Trophoblast cell (in vitro differentiated cells and primary cell): Measurements from ENCODE around the gene SMAD3.

Experiments
- DNase-seq, 2 donors: peaks; one replicate each; pipeline ENCODE4 v3.0.0-alpha.2; 2016
- H2AFZ ChIP-seq: 2 replicates; pipeline ENCODE4 v1.6.1; 2013; ENCODE audit warnings: low read length, moderate library complexity, mild to moderate bottlenecking; ENCODE audit not compliant: insufficient read depth, poor library complexity
- H2AK5ac ChIP-seq: 2 replicates; pipeline ENCODE4 v1.6.1; 2013; ENCODE audit warnings: mild to moderate bottlenecking, low read length
- H2BK120ac ChIP-seq: 2 replicates; pipeline ENCODE4 v1.6.1; 2013; ENCODE audit warnings: low read length, mild to moderate bottlenecking, moderate library complexity; ENCODE audit not compliant: insufficient read depth, poor library complexity
- H2BK12ac ChIP-seq: 2 replicates; pipeline ENCODE4 v1.6.1; 2013; ENCODE audit warnings: mild to moderate bottlenecking, low read length, moderate library complexity
- H2BK5ac ChIP-seq: 2 replicates; pipeline ENCODE4 v1.6.1; 2013; ENCODE audit warnings: low read length, low read depth, moderate library complexity, mild to moderate bottlenecking; ENCODE audit not compliant: poor library complexity
- H3K14ac ChIP-seq: 2 replicates; pipeline ENCODE4 v1.6.1; 2013; ENCODE audit warnings: mild to moderate bottlenecking, low read length
- H3K18ac ChIP-seq: 2 replicates; pipeline ENCODE4 v1.6.1; 2013; ENCODE audit warnings: mild to moderate bottlenecking, low read length
- H3K23ac ChIP-seq: 2 replicates; pipeline ENCODE4 v1.6.1; 2013; ENCODE audit warnings: low read length
- H3K27ac ChIP-seq: 2 replicates; pipeline ENCODE4 v1.5.1; 2013; ENCODE audit warnings: low read depth, mild to moderate bottlenecking, inconsistent platforms, low read length, moderate library complexity
- H3K27me3 ChIP-seq: 2 replicates; pipeline ENCODE4 v1.6.1; 2013; ENCODE audit warnings: inconsistent platforms, mild to moderate bottlenecking, low read length, moderate library complexity; ENCODE audit not compliant: insufficient read depth
- H3K36me3 ChIP-seq, 2 experiments: 1 replicate in 1 of 2; 2 replicates in 1 of 2; pipeline ENCODE4 v1.6.1; 2013; ENCODE audit warnings: low read length in 2 of 2, mild to moderate bottlenecking in 2 of 2, moderate library complexity in 1 of 2; ENCODE audit not compliant: insufficient read depth in 2 of 2, control insufficient read depth in 1 of 2
- H3K4ac ChIP-seq: 2 replicates; pipeline ENCODE4 v1.6.1; 2013; ENCODE audit warnings: low read depth, mild to moderate bottlenecking, low read length, moderate library complexity
- H3K4me1 ChIP-seq, 2 experiments: 1 replicate in 1 of 2; 2 replicates in 1 of 2; pipeline ENCODE4 v1.6.1; 2013; ENCODE audit warnings: low read length in 2 of 2, mild to moderate bottlenecking in 2 of 2, moderate library complexity in 1 of 2; ENCODE audit not compliant: insufficient read depth in 2 of 2, control insufficient read depth in 1 of 2
- H3K4me2 ChIP-seq: 2 replicates; pipeline ENCODE4 v1.6.1; 2013; ENCODE audit warnings: inconsistent platforms, mild to moderate bottlenecking, low read length, moderate library complexity
- H3K4me3 ChIP-seq: 2 replicates; pipeline ENCODE4 v1.5.1; 2013; ENCODE audit warnings: mild to moderate bottlenecking, low read depth, low read length, inconsistent platforms
- H3K79me1 ChIP-seq: one replicate; pipeline ENCODE4 v1.6.1; 2013; ENCODE audit warnings: low read length
- H3K79me2 ChIP-seq: 2 replicates; pipeline ENCODE4 v1.6.1; 2013; ENCODE audit warnings: low read length, mild to moderate bottlenecking; ENCODE audit not compliant: control insufficient read depth, insufficient read depth, poor library complexity
- H3K9ac ChIP-seq: 2 replicates; pipeline ENCODE4 v1.6.1; 2013; ENCODE audit warnings: mild to moderate bottlenecking, low read length
- H3K9me3 ChIP-seq: 2 replicates; pipeline ENCODE4 v1.6.1; 2013; ENCODE audit warnings: low read depth, mild to moderate bottlenecking, control low read depth, inconsistent platforms, low read length; ENCODE audit not compliant: insufficient read depth
- H4K12ac ChIP-seq: 2 replicates; pipeline ENCODE4 v1.6.1; 2013; ENCODE audit warnings: low read depth, mild to moderate bottlenecking, low read length, moderate library complexity
- H4K8ac ChIP-seq: 2 replicates; pipeline ENCODE4 v1.6.1; 2013; ENCODE audit warnings: low read depth, mild to moderate bottlenecking, low read length, moderate library complexity
- H4K91ac ChIP-seq: one replicate; pipeline ENCODE4 v1.6.1; 2013; ENCODE audit warnings: low read depth, mild to moderate bottlenecking, low read length, moderate library complexity
- WGBS: extraction: QIAGEN DNeasy Blood & Tissue Kit; methylation state at CpG from one replicate; pipeline ENCODE4 v1.1.7; 2013; ENCODE audit warnings: missing lambda C conversion rate; ENCODE audit not compliant: insufficient read length, insufficient coverage; ENCODE audit errors: extremely low coverage; 5-methylcytosine and 5-hydroxymethylcytosine counted together

SMAD3 gene

GRCh38 chr15:67163180-67163579, 97.8 kb downstream of the SMAD3 start:
- H2BK5ac ChIP-seq = no peak overlapping the region
- H3K23ac ChIP-seq = no peak overlapping the region
- H2BK12ac ChIP-seq = no peak overlapping the region
- H4K12ac ChIP-seq = no peak overlapping the region
- no peak overlapping the region for H3K4me2 ChIP-seq
- H2BK120ac ChIP-seq = no peak overlapping the region
- no peaks in the 10 kb centered on the region for H3K27me3 ChIP-seq
- no peak overlapping the region for H3K9ac ChIP-seq
- no peak overlapping the region for H3K4ac ChIP-seq
- no peak overlapping the region for H3K4me3 ChIP-seq
- no peak overlapping the region for H4K8ac ChIP-seq
- H3K9me3 ChIP-seq = no peaks in the 10 kb centered on the region
- H3K79me1 ChIP-seq = peaks cover 9% of the 10 kb centered on the region
- no peak overlapping the region for H3K18ac ChIP-seq
- H3K14ac ChIP-seq = no peak overlapping the region
- no CpG with 5 or more reads among the region's 6 CpGs for WGBS
- no peak overlapping the region for H4K91ac ChIP-seq
- no peak overlapping the region for H3K27ac ChIP-seq
- no peak for DNase-seq
- peaks cover 34 to 35% of the 10 kb centered on the region in 2 experiments for H3K36me3 ChIP-seq
- H2AK5ac ChIP-seq = no peak overlapping the region
- peaks cover 11 to 14% of the 10 kb centered on the region in 2 experiments for H3K4me1 ChIP-seq
- H2AFZ ChIP-seq = no peak overlapping the region
- peaks cover 3% of the 10 kb centered on the region for H3K79me2 ChIP-seq

- Histone ChIP-seq H2AK5ac (no peak overlapping the region), H3K9me3 (no peaks in the 10 kb centered on the region), H3K18ac (no peak overlapping the region), H2BK5ac (no peak overlapping the region), H4K12ac (no peak overlapping the region), H3K4me2 (no peak overlapping the region), H3K27me3 (no peaks in the 10 kb centered on the region), H3K36me3 (peaks cover 41 to 44% of the 10 kb centered on the region in 2 experiments), H4K91ac (no peak overlapping the region), H3K4ac (no peak overlapping the region), H3K27ac (no peak overlapping the region), H3K79me1 (peaks cover 9% of the 10 kb centered on the region), H3K4me1 (peaks cover 11 to 14% of the 10 kb centered on the region in 2 experiments), H3K23ac (no peak overlapping the region), H3K4me3 (no peak overlapping the region), H3K79me2 (peaks cover 3% of the 10 kb centered on the region), H3K14ac (no peak overlapping the region), H2BK12ac (no peak overlapping the region), H4K8ac (no peak overlapping the region), H3K9ac (no peak overlapping the region), H2AFZ (no peak overlapping the region), H2BK120ac (no peak overlapping the region)
- no peak for DNase-seq
- WGBS = no CpG with 5 or more reads among the region's 5 CpGs
Measured at GRCh38 chr15:67164401-67164791, 99.0 kb downstream of the SMAD3 start.

- Histone ChIP-seq H3K4me1 (peaks cover 11 to 14% of the 10 kb centered on the region in 2 experiments), H2BK120ac (no peak overlapping the region), H2AK5ac (no peak overlapping the region), H3K27me3 (no peaks in the 10 kb centered on the region), H3K36me3 (peaks cover 41 to 44% of the 10 kb centered on the region in 2 experiments), H2AFZ (no peak overlapping the region), H3K4me2 (no peak overlapping the region), H3K79me2 (peaks cover 3% of the 10 kb centered on the region), H4K12ac (no peak overlapping the region), H4K91ac (no peak overlapping the region), H3K27ac (no peak overlapping the region), H3K9me3 (no peaks in the 10 kb centered on the region), H2BK12ac (no peak overlapping the region), H3K9ac (no peak overlapping the region), H3K23ac (no peak overlapping the region), H3K4ac (no peak overlapping the region), H3K79me1 (peaks cover 9% of the 10 kb centered on the region), H4K8ac (no peak overlapping the region), H3K18ac (peak overlapping the region; percentile 21), H3K4me3 (no peak overlapping the region), H2BK5ac (no peak overlapping the region), H3K14ac (no peak overlapping the region)
- WGBS = no CpG with 5 or more reads among the region's 17 CpGs
- DNase-seq = no peak
Measured at GRCh38 chr15:67164811-67165253, 99.4 kb downstream of the SMAD3 start.

GRCh38 chr15:67165254-67166253, 100.2 kb downstream of the SMAD3 start:
- no peak overlapping the region for H3K14ac ChIP-seq
- WGBS = no CpG with 5 or more reads among the region's 34 CpGs
- H3K4me2 ChIP-seq = no peak overlapping the region

More at GRCh38 chr15:67165254-67166253, 100.2 kb downstream of the SMAD3 start:
- Histone ChIP-seq H3K18ac (no peak overlapping the region), H3K9me3 (no peaks in the 10 kb centered on the region), H3K4me1 (peaks cover 11 to 14% of the 10 kb centered on the region in 2 experiments), H3K4me3 (no peak overlapping the region), H3K4ac (no peak overlapping the region), H4K12ac (no peak overlapping the region), H2BK120ac (no peak overlapping the region), H2BK5ac (no peak overlapping the region), H3K23ac (no peak overlapping the region), H4K8ac (no peak overlapping the region), H3K36me3 (peaks cover 44 to 50% of the 10 kb centered on the region in 2 experiments), H4K91ac (no peak overlapping the region), H3K27ac (no peak overlapping the region), H2BK12ac (no peak overlapping the region), H3K79me2 (peaks cover 3% of the 10 kb centered on the region), H3K27me3 (no peaks in the 10 kb centered on the region), H2AFZ (no peak overlapping the region), H3K9ac (no peak overlapping the region), H3K79me1 (peaks cover 9% of the 10 kb centered on the region), H2AK5ac (no peak overlapping the region)
- DNase-seq = no peak
